CD4-positive, alpha-beta T cell treated with Interleukin-6 for 4 hours (primary cell): ENCODE measurements around the gene H1-8.

Experiments used
- DNase-seq: peaks from one replicate; pipeline ENCODE4 v3.0.0-alpha.2; 2020; ENCODE audit warnings: mixed read lengths

H1-8 gene

DNA sequence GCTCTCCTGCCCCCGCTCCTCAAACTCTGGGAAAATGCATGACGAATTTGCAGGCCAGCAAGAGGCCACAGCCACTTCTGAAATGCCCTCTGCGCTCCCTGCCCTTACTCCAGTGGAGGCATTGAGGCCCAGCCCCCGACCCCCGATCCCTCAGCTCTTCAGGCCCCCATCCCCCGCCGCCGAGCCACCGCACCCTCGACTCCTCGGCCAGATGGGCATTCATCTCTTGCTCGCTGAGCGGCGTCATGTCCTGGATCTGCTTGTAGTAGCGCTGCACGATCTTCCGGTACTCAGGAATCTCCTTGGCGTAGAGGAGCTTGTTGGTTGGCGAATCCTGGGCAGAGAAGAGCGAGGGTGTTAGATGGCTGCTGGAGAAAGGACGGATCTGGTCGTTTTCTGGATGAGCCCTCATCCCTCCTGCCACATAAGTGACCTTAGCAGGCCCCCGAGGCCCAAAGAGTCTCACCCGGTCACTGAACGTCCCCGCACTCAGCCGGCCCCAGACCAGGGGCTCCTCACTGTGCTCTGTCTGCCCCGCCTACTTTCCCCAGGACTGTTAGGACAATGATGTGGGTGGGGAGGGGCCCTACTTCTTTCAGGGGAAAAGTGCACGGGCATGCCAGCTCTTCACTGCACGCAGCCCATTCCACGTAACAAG lies 14.0 kb downstream of the H1-8 start:
- DNase-seq, result no peak

DNA sequence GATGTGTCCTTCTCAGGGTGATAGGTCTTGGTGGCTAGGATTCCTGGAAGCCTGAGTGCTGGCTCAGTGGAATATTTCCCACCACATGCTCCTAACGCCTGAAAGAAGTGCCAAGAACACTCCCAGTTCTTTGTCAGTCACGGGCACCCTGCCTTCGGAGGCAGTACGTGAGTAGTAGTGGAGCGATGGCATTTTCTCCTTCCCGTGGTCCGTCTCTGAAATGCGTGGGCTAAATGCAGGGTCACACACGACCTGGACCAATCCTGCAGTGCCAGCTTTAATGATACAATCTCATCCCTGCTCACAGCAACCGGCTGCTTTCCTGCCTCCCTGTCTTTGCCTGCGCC lies 14.5 kb downstream of the H1-8 start:
- DNase-seq, result no peak

DNA sequence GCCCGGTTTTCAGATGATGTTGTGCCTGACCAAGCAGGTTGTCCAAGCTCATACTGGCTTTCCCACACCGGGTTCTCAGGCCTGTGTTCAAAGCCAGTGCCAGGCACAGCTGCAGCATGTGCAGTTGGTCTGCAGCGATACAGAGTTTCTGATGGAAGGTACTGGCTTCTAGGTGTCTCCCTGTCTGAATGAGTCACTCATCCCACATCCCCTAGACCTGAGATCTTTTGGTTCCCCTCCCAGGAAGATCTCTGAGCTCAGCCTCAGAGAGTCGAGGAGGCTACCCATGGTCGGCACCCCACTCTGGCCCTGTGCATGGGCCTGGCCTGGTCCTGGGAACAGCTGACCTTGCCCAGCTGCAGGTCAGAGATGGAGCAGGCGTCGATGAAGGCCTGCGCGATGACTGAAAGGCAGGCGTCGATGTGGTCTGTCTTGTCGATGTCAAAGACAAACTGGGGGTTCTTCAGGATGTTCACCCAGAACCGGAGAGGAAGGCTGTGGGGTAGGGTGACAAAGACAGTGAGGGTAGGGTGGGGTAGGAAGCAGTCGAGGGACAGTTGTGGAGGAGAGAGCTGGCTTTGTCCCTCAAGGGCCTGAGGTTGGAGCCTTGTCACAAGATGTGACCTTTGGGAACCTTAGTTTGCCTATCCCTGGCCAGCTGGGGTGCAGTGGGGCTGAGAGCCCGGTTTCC lies 15.3 kb downstream of the H1-8 start:
- no peak for DNase-seq

DNA sequence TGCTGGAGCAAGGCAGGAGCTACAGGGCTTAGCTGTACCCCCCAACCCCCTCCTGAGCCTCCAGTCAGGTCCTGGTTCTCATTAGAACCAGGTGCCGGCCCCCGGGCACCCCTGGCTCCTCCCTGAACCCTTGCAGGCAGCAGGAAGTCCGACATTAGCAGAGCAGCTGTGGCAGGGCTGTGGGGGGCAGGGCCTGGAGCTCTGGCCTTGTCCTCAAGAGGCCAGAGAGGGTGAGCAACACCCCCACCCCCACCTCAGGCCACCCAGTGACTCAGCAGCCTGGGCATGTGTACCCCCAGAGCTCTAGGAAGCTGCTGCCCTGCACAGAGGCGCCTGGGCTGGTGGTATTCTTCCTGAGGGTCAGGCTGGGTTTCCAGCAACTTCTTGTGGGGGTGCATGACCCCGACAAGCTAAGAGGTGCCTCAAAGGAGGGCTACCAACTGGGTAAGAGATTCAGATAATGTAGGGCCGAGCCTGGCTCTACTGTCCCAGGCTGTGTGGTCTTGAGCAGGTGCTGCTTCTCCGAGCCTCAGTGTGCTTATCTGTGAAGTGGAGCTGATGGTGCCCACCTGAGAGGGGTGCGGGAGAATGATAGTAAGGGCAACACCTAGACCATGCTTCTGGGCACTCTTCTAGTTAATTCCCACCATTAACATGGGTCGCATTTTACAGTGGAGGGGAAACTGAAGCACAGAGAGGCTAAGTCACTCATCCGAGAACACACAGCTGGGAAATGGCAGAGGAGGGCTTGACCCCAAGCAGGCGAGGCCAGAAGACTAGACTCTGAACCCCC lies 16.0 kb downstream of the H1-8 start:
- DNase-seq, result no peak

DNA sequence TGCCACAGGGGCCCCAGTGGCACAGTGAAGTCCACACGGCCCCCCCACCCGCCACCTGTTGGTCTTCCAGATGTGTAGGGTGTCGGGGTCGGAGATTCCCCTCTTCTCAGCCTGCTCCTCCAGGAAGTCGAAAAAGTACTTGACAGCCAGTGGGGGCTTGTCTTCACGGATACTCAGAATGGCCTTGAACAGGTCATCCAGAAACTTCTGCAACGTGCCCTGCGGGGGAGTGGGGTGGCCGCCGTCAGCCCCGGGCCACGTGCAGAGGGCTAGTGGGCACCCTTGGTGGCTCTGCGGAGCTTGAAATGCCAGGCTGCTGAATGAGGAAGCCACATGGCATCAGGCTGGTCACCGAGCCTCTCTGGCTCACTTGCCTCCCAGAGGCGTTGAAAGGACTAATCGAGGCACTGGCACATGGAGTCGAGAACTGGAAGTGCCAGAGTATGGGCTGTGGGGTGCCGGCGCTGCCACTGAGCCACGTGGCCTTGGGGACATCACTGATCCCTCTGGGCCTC lies 16.6 kb downstream of the H1-8 start:
- DNase-seq, result no peak

DNA sequence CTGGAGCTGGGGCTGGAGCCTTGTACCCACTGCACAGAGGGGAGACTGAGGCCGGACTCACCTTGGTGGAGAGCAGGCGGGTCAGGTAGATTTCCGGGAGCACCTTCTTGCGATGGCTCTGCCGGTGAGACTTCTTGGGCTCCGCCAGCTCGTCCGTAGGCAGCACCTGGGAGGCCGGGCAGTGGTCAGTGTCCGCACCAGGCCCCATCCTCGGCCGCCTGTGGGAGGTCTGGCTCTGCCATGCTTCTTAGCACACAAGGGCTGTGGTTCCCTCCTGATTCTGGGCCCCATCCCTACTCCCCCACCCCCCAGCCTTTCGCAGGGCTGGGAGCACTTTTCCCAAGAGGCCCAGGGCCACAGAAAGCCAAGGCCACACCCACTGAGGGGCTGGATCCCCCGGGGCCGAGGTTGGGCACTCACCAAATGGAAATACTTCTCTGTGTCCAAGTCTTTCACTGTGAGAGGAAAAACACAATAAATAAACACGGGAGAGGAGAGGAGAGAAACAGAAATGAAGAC lies 17.4 kb downstream of the H1-8 start:
- no peak for DNase-seq

DNA sequence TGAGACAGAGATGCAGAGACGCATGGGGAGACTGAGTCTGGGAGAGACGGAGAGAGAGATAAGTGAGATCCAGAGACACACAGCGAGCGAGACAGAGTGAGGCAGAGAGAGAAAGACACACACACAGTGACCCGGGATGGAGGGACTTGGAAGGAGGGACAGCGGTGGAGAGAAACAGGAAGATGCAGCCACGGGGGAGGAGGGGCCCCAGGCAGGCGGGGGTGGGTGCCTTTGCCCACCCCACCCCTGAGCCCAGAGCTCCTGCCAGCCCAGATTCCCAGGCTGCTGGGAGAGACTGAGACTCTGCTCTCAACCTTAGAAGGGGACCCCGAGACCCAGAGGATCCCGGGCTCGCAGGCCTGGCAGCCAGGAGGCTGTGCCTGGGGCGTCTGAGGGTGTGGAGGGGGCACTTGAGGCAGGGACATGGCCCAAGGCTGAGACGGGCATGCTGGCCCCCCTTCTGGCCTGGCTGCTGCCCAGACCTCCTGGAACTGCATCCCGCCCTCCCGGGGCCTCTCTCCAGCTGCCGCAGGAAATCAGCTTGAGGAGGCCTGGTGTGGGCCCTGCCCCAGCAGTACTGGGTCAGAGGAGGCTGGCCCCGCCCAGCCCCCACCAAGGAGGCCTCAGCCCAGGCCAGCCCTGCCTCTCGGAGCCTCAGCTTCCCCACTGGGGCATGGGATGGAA lies 18.1 kb downstream of the H1-8 start:
- DNase-seq, result no peak

DNA sequence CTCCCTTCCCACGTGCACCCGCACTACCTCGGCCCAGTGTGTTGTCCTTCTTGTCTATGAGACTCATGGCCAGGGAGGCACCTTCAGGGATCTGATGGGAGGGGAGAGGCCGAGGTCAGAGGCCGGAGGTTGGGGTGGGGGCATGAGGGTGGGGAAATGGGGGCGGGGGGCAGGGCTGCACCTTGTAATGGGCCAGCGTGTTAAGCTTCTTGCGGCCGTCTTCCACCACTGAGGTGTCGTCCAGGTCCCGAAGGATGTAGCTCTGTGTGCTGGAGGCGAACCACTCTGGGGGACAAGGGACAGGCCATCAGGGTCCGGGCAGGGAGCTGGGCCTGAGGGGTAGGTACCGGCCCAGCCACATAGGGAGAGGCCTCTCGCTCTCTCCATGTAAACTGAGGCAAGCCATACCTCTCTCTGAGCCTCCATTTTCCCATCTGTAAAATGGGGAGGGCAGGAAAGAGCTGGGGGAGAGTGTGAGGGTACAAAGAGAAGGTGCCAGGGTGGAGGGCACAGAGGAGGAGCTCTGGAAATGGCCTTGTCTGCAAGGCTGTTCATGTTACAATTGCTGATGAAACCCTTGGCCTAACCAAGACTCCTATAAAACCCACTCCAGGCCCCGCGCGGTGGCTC lies 18.8 kb downstream of the H1-8 start:
- no peak for DNase-seq

DNA sequence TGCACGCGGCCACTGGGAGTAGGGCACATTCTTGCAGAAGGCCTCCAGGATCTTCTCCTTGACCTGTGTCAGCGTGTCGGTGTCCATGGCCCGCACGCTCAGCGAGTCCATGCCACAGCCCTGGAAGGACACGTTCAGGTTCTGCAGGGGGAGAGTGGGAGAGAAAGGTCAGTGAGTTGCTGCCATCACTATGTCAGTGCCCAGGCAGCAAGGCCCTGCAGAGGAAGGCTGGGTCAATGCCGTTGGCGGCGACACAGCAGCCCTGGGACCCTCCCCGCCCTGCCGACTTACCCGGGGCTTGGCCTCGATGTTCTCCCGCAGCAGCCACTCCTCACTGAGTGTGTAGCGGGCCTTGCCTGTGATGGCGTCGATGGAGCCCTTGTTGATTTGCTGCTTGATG lies 19.8 kb downstream of the H1-8 start:
- DNase-seq, result no peak

DNA sequence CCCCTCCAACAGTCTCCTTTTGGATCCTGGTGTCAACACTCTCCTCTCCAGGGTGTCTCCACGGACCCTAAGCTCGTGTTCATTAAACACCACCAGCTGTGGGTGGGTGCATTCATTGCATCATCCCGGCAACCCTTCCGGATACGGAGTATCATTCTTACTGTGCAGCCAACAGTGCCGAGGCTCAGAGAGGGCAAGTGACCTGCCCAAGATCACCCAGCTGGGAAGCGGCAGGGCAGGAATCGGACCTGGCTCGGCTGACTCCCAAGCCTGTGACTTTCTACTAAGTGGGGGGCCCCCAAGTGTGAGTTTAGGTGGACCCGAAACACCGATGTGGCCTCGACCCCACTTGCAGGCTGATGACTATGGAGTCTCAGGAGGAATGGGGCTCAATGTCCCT lies 20.4 kb downstream of the H1-8 start:
- DNase-seq, result no peak

DNA sequence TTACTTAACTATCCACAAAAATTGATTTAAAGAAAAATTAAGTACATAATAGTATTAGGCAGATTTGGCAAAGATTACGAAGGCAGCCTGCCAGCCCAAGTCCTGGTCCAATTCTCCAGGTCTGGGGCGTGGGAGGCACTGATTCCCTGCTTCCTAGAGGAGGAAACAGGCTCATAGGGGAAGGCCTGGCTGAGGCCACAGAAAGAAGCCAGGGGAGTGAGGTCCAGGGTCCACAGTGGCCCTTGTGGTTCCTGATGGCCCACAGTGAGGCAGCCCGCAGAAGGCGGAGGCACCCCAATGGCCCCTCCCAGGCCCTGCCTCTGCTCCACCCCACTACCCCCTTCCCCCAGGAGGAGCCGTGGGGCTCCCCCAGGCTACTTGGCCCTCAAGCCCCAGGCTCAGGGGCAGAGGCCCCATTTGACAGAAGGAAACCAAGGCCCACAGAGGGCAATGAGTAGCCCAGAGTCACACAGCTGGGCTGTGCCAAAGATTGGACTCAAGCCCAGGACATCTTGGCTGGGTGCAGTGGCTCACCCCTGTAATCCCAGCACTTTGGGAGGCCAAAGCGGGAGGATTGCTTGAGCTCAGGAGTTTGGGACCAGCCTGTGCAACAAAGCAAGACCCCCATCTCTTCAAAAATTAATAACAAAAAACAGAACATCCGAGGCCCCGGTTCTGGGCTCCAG lies 21.0 kb downstream of the H1-8 start:
- DNase-seq, result no peak

DNA sequence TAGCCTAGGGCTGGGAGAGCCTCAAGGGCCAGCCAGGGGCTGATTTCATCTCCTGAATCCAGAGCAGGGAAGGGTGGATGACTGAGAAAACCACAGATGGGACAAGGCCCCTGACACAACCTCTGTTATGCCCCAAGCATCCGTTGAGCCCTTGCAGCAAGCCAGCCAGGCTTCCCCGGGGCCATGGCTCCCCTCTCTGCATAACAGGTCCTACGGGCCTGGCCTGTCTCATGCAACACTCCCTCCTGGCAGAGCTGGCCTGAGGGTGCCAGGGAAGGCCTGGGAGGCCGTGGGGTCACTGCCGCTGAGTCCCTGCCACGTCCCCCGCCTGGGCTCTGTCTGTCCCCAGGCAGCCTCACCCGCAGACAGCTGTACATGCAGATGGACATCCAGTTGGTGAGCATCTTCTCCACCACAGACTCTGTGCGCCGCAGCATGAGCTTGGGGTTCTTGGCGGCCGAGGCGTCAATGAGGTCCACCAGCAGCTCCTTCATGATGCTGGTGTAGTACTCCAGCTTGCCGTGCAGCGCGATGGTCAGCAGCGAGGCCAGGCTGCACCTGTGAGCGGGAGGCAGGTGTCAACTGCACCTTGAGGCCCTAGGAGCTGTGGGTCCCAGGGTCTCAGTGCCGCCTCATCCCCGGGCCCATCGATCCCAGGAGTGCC lies 22.1 kb downstream of the H1-8 start:
- no peak for DNase-seq

DNA sequence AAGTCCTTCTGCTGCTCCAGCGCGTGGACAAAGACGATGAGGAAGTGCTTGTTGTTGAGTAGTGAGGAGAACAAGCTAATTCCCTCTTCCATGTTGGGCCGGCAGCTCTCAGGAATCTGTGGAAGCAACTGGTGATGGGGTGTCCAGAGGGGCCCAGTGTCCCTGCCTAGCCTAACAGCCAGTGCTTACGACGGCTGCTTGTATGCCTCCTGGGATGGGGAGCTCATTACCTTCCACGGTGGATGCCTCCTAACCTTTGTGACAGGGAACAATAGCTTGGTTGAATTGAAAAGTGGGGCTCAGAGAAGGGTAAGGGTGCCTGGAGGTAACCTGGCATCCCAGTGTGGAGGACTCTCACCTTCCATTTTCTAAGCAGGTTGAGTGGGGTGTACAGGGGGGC lies 22.9 kb downstream of the H1-8 start:
- DNase-seq, result no peak

DNA sequence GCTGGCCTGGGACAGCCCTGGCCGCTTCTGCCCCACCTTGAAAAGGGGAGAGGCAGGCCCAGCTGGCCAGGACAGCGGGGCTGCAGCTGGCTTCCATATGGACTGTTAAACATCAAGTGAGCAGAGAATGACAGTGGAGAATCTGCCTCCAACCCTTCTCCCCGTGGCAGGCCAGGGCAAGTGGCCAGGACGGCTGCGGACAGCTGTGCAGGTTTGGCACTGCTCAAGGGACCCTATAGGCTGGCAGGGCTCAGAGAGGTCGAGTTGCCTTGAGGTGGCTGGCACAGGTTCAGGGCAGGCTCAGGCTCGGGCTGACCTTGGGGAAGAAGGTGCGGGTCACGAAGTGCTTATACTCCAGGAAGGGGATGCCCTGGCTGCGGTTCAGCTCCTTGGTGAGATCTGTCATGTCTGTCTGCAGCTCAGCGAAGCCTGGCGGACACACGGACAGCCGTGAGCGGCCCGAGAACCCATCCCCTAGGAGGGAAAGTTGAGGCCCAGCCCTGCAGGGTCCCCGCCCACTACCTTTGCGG lies 24.3 kb downstream of the H1-8 start:
- DNase-seq, result no peak

DNA sequence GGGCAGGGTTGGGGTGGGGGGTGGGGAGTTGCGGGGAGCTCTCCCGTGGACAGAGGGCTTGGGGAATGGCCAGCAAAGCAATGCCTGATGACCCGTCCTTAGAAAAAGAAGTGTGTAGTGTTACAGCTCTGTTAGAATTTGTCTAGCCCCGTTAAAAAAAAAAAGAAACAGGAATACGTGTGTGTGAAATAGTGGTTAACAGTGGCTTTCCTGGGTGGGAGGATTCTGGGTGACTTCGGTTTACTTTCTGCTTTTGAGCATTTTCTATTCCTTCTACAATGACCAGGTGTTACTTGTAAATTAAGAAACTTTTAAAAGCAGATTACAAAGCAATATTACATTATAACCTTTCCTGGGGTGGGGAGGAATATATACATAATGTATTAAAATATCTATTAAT lies 25.0 kb downstream of the H1-8 start:
- no peak for DNase-seq

DNA sequence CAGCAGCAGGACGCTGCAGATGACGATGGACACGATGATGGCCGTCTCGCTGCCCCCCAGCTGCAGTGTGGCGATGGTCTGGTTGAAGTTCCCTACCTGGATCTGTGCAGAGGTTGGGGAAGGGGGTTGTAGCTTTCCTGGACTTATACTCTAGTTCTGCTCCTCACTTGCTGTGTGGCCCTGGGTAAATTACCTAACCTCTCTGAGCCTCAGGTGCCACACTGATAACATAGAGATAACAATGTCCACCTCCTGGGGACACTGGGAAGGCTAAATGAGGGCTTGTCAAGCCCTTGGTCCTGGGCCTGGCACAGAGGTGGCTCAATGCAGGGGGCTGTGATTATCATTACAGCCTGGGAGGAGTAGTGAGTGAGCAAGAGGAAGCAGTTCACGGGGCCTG lies 26.9 kb downstream of the H1-8 start:
- no peak for DNase-seq

DNA sequence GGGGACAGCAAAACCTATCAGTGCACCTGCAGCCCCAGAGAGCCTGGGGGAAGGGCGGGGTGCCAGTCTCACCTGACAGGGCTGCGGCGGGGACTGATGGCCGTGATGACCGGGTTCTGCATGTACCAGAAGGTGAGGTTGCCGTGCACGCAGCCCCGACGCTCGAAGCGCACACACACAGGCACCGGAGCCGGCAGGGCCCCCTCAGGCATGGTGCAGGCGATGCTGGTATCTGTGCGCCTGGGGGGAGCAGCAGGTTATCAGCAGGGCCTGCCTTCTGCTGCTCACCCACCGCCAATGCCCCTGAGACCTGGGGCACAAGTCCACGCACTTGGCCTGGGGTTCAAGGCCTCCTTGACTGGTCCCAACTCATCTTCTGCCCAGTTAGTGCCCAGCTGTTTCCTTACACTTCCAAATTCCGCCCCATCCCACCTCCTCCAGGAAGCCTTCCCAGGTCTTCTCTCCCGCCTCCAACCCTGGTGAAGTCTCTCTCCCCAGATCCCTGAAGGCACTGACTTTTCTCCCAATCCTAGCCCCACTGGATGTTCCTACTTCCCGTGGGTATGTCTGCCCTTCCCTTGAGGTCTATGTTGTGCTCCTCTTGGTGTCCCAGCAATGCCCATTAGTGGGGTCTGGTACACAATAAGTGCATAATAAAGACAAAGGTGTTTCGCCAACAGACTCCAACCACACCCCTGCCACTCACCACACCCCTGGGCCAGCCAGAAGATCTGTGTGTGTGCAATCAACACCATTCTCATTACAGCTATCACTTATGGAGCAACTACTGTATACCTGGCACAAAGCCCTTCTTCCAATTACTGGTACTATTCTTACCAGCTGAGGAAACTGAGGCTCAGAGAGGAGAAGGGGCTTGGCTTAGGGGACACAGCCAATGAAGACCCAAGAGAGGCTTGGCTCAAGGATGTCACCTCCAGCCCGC lies 28.9 kb downstream of the H1-8 start:
- no peak for DNase-seq

DNA sequence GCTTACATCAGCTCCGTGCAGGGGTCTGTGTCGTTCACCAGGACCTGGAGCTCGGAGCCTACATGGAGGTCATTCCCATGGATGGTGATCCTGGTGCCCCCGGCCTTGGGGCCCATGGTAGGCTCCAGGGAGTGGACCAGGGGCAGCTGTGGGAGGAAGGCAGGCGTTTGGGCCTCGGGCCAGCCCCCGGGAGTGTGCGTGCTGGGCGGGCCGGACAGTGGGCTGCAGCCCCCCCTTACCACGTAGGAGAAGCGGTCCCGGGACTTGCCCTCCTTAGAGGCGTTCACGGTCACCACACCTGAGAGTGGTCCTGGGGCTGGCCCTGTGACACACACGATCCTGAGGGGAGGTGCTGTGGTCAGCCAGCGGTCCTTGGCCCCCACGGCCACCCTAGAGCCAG lies 29.6 kb downstream of the H1-8 start:
- DNase-seq, result no peak

DNA sequence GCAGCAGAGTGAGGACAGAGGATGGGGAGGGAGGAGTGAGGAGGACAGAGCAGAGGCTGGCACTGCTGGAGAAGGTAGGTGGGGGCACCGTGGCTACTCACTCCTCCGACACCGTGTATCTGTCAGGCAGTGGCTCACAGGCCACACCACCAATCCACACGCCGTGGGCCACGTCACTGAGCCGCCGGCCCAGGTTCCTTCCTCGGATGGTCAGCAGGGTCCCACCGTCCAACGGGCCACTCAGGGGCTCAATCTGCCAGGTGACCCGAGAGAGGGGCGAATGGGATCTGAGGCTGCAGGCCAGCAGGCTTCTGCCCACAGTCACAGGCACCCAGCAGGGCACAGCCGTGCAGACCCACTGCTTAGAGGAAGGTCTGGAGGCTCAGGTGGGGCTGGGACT lies 30.5 kb downstream of the H1-8 start:
- DNase-seq, result no peak

DNA sequence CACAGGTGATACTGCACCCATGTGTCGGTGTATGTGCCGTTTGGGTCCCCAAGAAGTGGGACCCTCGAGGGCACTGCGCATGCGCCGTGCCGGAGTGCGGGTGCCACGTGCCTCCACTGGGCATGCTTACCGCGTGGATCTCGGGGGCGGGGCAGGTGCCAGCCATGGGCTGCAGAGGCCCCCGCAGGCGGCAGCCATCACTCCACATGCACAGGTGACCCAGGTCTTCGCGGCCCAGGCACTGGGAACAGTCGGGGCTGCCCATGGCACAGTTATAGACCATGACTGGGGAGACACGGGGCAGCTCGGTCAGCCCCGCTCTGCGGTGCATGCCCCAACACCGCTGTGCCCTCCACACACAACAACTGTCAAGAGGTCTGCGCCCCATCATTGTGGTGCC lies 31.2 kb downstream of the H1-8 start:
- no peak for DNase-seq
